GM21576 (cell line): ENCODE results near the gene KLK8.

Source experiments
- ATAC-seq: cut with Tn5 transposase; IDR thresholded peaks from one replicate; pipeline ENCODE4 v1.9.1; 2021; ENCODE audit warnings: mild to moderate bottlenecking, moderate library complexity; ENCODE audit not compliant: unreplicated experiment

The KLK8 gene, protein sequence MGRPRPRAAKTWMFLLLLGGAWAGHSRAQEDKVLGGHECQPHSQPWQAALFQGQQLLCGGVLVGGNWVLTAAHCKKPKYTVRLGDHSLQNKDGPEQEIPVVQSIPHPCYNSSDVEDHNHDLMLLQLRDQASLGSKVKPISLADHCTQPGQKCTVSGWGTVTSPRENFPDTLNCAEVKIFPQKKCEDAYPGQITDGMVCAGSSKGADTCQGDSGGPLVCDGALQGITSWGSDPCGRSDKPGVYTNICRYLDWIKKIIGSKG

DNA sequence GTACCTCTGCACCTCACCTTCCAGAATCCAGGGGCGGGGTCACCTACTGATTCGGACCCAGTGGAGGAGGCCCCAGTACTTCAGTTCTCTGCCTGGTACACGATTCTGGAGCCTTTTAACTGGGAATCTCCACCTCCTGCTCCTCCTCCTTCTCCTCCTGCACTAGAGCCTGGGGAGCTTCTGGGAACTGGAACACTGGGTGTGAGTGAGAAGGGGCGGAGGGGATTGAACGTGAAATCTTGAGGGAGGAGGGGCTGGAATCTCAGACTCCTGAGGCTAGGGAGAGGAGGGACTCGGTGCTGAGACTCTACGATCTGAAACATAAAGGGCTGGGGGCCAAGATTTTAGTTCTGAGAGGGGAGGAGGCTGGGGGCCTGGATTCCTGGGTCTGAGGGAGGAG lies at the start of gene KLK8:
KLK8 (minus strand) TSS at position 90 of the 400 bp plus-strand sequence. CDS start 437 bp downstream, outside the sequence.
- ATAC-seq, result no peak

GRCh38 chr19:51047031-51047335 lies 45.6 kb upstream of the KLK8 start:
- no peak for ATAC-seq

- ATAC-seq, result no peak
These were observed 42.9 kb upstream of the KLK8 start for GRCh38 chr19:51044327-51044726.

DNA sequence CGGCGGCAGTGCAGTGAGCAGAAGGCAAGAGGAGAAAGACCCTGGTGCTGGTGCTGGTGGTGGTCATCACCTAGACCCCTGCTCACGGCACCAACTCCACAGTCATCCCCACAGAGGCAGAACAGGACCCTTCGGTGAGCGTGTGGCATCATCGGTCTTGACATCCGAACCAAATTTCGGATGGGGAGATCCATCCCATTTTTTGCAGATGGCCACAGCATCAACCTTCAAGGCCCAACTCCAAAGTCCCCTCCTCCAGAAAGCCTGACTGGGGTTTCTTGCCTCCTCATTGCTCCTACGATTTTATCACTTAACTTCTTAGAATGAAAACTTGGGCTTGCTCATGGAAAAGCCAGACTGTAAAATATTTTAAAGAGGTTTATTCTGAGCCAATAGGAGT lies 42.1 kb upstream of the KLK8 start:
- no peak for ATAC-seq

GRCh38 chr19:51040151-51040550 lies 38.7 kb upstream of the KLK8 start:
- ATAC-seq, result no peak

DNA sequence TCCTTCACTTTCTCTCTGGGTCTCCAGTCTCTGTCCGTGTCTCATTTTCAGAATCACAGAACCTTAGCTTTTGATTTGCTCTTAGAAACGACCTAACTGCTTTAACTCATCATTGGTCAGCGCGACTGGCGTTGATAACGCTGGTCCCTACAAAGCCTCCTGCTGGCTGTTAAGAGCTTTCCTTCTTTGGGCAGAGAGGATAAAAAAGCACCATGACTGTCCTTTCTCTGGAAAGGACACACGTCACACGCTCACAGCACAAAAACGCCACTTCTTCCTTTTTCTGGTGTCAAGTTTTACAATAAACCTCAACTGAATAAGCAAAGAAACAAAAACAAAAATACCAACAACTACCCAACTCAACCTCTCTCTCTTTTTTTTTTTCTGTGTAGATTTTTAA lies 35.1 kb upstream of the KLK8 start:
- no peak for ATAC-seq

DNA sequence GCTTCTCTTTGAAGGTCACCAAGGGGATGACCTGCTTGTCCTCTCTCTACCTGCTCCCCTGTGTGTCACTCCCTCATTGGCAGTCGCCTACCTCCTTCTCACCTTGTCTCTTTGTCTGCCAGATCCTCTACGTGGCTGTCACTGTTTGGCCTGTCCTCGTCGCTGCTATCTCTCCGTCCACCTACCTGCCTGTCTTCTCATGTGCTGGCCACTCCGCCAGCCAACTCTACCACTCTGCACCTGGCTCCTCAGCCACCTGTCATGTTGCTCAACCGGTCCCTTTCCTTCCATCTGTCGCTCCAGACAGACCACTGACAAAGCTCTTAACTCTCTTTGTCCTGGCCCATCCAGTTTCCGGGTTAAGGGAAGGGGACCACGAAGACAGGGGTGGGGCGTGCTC lies 33.3 kb upstream of the KLK8 start, which contains the start of gene KLK12:
KLK12 (minus strand) TSS at position 299 of the 400 bp plus-strand sequence. CDS start 381 bp downstream, outside the sequence.
- no peak for ATAC-seq

GRCh38 chr19:51031880-51032225 lies 30.4 kb upstream of the KLK8 start:
- ATAC-seq, result no peak

- no peak for ATAC-seq
These were observed 29.9 kb upstream of the KLK8 start for GRCh38 chr19:51031220-51031879.

DNA sequence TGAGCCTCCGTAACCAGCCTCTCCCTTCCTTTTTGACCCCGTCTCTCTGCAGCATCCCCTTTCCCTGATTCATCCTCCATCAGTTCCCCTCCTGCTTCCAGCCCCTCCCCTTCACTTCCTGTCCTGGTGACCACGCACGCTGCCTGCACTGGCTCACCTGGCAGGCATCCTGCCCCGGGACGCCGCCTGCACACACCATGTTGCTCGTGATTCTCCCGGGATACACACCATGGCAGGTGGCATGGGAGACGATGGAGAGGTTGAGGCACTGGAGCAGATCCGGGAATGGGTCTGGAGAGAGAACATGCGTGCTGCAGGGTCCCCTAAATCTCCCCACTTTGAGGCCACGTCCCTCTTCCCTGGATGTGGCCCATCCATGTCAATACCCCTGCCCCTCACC lies 29.2 kb upstream of the KLK8 start:
- no peak for ATAC-seq

GRCh38 chr19:51029718-51030117 lies 28.3 kb upstream of the KLK8 start:
- no peak for ATAC-seq

DNA sequence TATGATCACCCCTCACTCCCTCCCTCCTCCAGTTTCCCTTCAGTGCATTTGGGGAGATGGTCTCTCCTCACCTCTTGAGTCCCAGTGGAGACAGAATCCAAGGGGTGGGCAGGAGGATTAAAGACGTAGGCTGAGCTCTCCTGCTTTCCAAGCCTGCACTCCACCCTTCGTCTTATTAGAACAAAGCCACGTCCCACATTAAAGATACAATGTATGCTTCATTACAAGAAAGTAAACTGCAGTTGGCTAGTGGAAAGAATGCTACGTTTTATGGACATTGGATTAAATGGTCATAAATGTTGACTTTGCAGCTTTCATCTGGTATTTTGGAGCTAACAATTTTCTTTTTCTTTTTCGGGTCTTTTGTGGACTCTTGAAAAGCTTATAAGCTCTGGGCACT lies 26.5 kb upstream of the KLK8 start:
- no peak for ATAC-seq

GRCh38 chr19:51027126-51027806 lies 25.9 kb upstream of the KLK8 start:
- no peak for ATAC-seq

DNA sequence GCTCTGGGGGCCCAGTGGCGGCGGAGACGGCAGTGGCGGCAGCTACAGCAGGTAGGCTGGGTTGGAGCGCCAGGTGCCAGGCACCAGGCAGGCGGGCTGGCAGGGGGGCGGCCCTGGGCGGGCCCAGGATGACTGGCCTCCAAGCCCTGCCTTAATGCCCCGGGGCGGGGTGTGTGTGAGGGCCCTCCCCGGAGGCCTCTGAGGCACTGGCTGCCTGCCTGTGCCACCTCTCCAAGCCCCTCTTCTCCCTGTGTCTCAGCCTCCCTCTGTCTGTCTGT lies 25.1 kb upstream of the KLK8 start, which contains the start of gene KLK11:
KLK11 (minus strand) TSS at position 63 of the 278 bp plus-strand sequence. CDS start 985 bp downstream, outside the sequence.
- ATAC-seq, result no peak

DNA sequence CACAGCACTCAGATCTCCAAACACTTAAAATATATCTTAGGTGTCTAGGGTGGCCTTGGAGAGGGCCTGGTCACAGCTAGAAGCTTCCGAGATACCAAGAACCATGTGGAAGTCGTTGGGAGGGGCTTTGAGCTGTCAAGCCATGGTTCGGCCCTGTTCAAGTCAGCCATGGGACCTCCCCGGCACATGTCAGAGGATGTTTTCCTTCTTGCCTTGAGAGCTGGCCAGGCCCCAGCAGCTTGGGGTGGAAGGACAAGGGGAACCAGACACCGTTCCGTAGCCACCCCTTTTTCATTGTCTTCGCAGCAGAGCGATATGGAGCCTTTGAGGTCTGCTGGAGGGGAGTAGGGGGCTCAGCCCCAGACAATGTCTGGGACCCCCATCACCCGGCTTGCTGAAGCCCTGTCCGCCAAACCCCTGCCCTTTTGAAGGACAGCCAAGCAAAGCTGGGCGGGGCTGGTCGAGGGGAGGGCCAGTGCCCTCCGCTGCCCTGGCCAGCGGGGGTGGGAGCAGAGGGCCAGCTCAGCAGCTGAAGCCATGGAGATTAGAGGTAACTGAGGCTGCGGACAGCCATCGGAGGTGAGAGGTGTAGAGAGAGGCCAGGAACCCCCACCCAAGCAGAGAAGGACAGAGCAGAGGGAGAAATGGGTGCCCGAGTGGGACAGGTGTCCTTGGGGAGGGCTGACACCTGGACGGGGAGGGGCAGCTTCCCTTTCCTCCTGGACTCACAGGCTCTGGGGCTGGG lies 24.6 kb upstream of the KLK8 start:
- no peak for ATAC-seq

- ATAC-seq, result no peak
These were observed 24.0 kb upstream of the KLK8 start for GRCh38 chr19:51025401-51025800.

- ATAC-seq, result no peak
These were observed 23.5 kb upstream of the KLK8 start for GRCh38 chr19:51024924-51025323.

GRCh38 chr19:51023946-51024345 lies 22.5 kb upstream of the KLK8 start:
- ATAC-seq, result no peak

- ATAC-seq, result no peak
These were observed 21.1 kb upstream of the KLK8 start for GRCh38 chr19:51022526-51022925.

DNA sequence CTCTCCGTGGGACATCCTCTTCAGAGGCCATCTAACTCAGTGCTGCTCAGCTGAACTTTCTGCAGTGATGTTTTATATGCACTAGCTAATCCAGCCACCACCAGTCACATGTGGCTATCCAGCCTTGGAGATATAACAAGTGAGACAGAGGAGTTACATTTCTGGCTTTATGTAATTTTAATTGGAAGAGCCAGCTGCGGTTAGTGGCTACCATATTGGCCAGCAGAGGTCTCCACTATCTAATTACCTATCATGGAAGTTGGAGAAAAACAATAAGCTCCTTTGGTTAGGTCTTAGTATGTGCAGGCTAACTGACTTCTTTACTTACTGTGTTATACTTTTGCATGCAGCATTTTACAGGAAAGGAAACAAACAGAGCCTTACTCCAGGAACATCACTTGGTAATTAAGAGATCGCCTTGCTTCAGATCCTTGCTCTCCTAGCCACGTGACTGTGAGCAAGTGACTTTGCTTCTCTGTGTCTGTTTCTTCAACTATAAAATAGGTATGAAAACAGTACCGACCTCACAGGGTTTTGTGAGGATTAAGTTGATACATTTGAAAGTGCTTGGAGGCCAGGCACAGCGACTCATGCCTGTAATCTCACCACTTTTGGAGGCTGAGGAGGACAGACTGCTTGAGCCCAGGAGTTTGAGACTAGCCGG lies 19.7 kb upstream of the KLK8 start:
- no peak for ATAC-seq

DNA sequence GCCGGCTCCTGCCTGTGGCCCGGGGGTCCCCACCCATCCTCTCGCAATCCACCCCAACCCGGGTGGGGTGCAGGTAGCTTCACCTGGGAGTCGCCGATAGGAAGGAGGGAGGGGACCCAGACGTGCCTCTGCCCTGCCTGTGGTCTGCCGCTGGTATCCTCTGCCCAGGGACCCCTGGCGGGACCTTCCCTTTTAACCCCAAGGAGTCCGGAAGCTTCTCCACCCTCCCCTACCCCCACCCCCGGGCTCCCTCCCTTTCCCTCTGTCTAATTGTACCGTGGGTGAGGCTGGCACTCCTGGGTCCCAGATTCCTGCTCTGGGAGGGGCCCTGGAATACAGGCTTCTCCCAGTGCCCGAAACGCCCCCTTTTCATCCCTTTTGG lies 18.1 kb upstream of the KLK8 start, which contains the start of gene KLK10:
KLK10 (minus strand) TSS at position 166 of the 382 bp plus-strand sequence. CDS start 579 bp downstream, outside the sequence.
- ATAC-seq, result no peak
